Testis (tissue), 2 donors: ENCODE results near the gene KBTBD12.

ENCODE experiments used
- CTCF ChIP-seq, 3 experiments: fragments of 450-650 bp in 2 of 3; fragments of 200-600 bp in 1 of 3; sonication (generic) in 1 of 3; IDR thresholded peaks; one replicate each; pipeline ENCODE4 v1.5.1; 2016 to 2019; ENCODE audit warnings: antibody characterized with exemption in 3 of 3, mild to moderate bottlenecking in 2 of 3, moderate library complexity in 1 of 3
- POLR2A ChIP-seq: fragments of 450-650 bp; IDR thresholded peaks from one replicate; pipeline ENCODE4 v1.6.1; 2017; ENCODE audit warnings: antibody characterized with exemption, mild to moderate bottlenecking, moderate library complexity

- TF ChIP-seq POLR2A (no peak), CTCF (IDR thresholded peaks at IDR 0.05) (no peak)
Observed at GRCh38 chr3:127886956-127887231, 28.1 kb upstream of the KBTBD12 start.
